ENCODE results near the gene C10orf53.

DNA sequence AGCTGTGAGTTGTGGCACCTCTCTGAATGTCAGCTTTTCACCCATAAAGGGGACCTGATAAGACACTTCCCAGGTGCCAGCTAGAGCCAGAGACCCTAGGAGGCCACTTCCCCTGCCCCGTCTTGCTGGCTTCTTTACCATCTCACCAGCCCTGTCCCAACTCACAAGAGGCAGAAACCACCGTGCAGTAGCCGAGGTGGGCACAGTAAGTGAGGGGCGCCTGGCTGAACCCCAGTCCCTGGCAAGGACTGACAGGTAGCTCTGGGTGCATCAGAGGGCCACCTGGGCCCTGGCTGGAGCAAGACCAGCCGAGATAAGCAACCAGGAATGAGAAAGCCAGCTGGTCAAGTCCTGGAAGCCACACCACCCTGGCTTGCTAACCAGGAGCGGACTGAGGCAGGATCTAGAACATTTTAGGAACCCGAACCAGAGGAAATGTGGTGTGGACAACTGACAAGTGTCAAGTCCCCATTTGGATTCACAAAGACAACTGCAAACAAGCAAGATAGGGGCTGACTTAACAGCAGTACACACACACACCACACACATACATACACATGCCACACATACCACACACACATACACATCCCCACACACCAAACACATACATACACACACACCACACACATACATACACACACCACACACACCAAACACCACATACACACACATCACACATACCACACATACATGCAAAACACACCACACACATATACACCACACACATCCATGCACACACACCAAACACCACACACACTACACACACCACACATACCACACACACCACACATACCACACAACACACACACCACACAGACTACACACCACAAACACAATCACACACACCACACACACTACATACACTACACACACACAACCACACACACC is 61.9 kb downstream of the C10orf53 start:
- TF ChIP-seq, protein P1, sequence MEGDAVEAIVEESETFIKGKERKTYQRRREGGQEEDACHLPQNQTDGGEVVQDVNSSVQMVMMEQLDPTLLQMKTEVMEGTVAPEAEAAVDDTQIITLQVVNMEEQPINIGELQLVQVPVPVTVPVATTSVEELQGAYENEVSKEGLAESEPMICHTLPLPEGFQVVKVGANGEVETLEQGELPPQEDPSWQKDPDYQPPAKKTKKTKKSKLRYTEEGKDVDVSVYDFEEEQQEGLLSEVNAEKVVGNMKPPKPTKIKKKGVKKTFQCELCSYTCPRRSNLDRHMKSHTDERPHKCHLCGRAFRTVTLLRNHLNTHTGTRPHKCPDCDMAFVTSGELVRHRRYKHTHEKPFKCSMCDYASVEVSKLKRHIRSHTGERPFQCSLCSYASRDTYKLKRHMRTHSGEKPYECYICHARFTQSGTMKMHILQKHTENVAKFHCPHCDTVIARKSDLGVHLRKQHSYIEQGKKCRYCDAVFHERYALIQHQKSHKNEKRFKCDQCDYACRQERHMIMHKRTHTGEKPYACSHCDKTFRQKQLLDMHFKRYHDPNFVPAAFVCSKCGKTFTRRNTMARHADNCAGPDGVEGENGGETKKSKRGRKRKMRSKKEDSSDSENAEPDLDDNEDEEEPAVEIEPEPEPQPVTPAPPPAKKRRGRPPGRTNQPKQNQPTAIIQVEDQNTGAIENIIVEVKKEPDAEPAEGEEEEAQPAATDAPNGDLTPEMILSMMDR (IDR thresholded peaks at IDR 0.05): no peak
- no peak for TF ChIP-seq SIN3A (IDR thresholded peaks at IDR 0.05; ENCODE audit: borderline replicate concordance, low read depth, low read length)
- TF ChIP-seq, protein P2, sequence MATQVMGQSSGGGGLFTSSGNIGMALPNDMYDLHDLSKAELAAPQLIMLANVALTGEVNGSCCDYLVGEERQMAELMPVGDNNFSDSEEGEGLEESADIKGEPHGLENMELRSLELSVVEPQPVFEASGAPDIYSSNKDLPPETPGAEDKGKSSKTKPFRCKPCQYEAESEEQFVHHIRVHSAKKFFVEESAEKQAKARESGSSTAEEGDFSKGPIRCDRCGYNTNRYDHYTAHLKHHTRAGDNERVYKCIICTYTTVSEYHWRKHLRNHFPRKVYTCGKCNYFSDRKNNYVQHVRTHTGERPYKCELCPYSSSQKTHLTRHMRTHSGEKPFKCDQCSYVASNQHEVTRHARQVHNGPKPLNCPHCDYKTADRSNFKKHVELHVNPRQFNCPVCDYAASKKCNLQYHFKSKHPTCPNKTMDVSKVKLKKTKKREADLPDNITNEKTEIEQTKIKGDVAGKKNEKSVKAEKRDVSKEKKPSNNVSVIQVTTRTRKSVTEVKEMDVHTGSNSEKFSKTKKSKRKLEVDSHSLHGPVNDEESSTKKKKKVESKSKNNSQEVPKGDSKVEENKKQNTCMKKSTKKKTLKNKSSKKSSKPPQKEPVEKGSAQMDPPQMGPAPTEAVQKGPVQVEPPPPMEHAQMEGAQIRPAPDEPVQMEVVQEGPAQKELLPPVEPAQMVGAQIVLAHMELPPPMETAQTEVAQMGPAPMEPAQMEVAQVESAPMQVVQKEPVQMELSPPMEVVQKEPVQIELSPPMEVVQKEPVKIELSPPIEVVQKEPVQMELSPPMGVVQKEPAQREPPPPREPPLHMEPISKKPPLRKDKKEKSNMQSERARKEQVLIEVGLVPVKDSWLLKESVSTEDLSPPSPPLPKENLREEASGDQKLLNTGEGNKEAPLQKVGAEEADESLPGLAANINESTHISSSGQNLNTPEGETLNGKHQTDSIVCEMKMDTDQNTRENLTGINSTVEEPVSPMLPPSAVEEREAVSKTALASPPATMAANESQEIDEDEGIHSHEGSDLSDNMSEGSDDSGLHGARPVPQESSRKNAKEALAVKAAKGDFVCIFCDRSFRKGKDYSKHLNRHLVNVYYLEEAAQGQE (IDR thresholded peaks at IDR 0.05; ENCODE audit: low read depth, low read length): no peak
- TF ChIP-seq POLR2AphosphoS5 (IDR thresholded peaks at IDR 0.05; ENCODE audit: low read depth, low read length): no peak
- TF ChIP-seq, protein P3, sequence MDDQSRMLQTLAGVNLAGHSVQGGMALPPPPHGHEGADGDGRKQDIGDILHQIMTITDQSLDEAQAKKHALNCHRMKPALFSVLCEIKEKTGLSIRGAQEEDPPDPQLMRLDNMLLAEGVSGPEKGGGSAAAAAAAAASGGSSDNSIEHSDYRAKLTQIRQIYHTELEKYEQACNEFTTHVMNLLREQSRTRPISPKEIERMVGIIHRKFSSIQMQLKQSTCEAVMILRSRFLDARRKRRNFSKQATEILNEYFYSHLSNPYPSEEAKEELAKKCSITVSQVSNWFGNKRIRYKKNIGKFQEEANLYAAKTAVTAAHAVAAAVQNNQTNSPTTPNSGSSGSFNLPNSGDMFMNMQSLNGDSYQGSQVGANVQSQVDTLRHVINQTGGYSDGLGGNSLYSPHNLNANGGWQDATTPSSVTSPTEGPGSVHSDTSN (IDR thresholded peaks at IDR 0.05): no peak
- TF ChIP-seq, protein P4, sequence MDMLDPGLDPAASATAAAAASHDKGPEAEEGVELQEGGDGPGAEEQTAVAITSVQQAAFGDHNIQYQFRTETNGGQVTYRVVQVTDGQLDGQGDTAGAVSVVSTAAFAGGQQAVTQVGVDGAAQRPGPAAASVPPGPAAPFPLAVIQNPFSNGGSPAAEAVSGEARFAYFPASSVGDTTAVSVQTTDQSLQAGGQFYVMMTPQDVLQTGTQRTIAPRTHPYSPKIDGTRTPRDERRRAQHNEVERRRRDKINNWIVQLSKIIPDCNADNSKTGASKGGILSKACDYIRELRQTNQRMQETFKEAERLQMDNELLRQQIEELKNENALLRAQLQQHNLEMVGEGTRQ (IDR thresholded peaks at IDR 0.05; ENCODE audit: borderline replicate concordance, low read depth, low read length): no peak
- no peak for TF ChIP-seq TAF1 (IDR thresholded peaks at IDR 0.05; ENCODE audit: borderline replicate concordance, low read depth, low read length)
- no peak for TF ChIP-seq RFX5 (IDR thresholded peaks at IDR 0.05; ENCODE audit: low read length)
- TF ChIP-seq EP300 (IDR thresholded peaks at IDR 0.05; ENCODE audit: borderline replicate concordance in 1 of 2, low read depth in 1 of 2, low read length in 1 of 2): no peak
- TF ChIP-seq, protein P5, sequence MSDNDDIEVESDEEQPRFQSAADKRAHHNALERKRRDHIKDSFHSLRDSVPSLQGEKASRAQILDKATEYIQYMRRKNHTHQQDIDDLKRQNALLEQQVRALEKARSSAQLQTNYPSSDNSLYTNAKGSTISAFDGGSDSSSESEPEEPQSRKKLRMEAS (IDR thresholded peaks at IDR 0.05; ENCODE audit: low read depth): no peak
- no peak for TF ChIP-seq EZH2phosphoT487 (IDR thresholded peaks at IDR 0.05; ENCODE audit: borderline replicate concordance, low read depth)
- no peak for TF ChIP-seq MEF2A (IDR thresholded peaks at IDR 0.05; ENCODE audit: borderline replicate concordance, low read depth)
